HPDE6-E6E7 (cell line): ENCODE measurements around the gene PDS5A.
"Not testable (repeated sequence)": the region's sequence is repeated elsewhere in the genome, so short reads cannot be mapped to it uniquely, and the experiment has no call there.

Experiments
- DNase-seq: peaks from one replicate; pipeline ENCODE4 v3.0.0; 2011; ENCODE audit warnings: missing footprints; ENCODE audit errors: extremely low spot score

Gene PDS5A

DNA sequence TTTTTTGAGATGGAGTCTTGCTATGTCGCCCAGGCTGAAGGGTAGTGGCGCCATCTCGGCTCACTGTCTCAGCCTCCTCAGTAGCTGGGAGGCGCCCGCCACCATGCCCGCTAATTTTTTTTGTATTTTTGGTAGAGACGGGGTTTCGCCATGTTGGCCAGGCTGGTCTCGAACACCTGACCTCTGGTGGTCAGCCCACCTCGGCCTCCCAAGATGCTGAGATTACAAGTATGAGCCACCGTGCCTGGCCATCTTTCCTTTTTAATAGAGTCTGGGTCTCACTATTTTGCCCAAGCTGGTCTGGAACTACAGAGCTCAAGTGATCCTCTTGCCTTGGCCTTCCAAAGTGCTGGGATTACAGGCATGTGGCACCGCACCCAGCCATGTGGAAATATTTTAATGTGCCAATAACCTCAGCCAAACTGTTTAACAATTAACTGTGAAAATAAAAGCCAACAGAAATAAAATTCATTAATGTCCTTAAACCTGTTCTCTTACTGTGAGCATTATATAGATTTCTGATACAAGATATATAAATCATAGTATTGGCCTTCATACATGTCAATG, 16.3 kb downstream of the PDS5A start:
- no peak for DNase-seq

GRCh38 chr4:39950861-39951481, 26.7 kb downstream of the PDS5A start:
- no peak for DNase-seq

DNA sequence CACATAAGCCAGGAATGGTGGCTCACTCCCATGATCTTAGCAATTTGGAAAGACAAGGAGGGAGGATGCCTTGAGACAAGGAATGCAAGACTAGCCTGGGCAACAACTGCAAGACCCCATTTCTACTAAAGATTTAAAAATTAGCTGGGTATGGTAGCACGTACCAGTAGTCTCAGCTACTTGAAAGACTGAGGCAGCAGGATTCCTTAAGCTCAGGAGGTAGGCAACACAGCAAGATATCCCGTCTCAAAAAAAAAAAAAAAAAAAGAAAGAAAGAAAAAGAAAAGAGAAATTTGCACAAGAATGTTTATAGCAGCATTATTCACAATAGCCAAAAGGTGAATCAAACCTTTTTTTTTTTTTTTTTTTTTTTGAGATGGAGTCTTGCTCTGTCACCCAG, 29.7 kb downstream of the PDS5A start:
- no peak for DNase-seq

- no peak for DNase-seq
Observed at GRCh38 chr4:39947417-39947816, 30.3 kb downstream of the PDS5A start.

DNA sequence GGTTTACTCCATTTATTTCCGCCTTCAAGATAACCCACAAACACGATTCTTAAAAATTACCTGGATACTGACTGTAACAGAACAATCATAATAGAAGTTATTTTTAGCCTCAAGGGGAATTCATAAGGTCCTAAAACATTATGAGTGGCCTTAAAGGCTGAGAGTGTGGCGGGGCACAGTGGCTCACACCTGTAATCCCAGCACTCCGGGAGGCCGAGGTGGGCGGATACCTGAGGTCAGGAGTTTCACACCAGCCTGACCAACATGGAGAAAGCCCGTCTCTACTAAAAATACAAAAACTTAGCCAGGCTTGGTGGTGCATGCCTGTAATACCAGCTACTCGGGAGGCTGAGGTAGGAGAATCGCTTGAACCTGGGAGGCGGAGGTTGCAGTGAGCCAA, 33.5 kb downstream of the PDS5A start:
- DNase-seq = not testable (repeated sequence)

DNA sequence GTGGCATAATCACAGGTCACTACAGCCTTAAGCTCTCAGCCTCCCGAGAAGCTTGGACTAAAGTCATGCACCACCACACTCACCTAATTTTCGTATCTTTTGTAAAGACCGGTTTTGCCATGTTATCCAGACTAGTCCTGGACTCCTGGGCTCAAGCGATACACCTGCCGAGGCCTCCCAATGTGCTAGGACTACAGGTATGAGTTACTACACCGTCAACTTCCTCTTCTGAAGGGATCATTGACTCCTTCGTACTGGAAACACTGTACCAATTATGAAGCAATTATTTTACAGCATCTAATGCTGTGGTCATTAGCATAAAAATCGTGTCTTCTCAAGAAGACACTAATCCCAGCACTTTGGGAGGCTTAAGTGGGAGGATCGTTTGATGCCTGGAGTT, 35.2 kb downstream of the PDS5A start:
- no peak for DNase-seq

DNA sequence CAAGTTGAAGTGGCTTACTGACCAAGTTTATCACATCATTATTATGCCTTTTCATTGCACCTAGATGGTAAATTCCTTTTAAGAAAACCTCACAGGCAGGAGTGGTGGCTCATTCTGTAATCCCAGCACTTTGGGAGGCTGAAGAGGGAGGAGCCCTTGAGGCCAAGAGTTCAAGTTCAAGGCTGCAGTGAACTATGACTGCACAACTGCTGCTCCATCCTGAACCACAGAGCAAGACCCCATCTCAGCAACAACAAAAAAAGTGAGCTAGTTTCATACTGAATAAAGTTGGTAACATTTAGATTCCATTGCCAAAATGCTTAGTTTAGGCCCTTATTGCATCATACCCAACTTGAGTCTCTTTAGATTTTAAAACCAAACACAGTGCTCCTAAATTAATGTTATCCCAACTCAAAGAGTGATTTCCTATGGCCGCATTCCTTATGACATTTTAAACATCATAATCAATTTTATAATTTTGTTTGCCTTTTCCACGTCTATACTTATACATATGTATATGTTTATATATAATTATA, 36.0 kb downstream of the PDS5A start:
- DNase-seq = no peak

DNA sequence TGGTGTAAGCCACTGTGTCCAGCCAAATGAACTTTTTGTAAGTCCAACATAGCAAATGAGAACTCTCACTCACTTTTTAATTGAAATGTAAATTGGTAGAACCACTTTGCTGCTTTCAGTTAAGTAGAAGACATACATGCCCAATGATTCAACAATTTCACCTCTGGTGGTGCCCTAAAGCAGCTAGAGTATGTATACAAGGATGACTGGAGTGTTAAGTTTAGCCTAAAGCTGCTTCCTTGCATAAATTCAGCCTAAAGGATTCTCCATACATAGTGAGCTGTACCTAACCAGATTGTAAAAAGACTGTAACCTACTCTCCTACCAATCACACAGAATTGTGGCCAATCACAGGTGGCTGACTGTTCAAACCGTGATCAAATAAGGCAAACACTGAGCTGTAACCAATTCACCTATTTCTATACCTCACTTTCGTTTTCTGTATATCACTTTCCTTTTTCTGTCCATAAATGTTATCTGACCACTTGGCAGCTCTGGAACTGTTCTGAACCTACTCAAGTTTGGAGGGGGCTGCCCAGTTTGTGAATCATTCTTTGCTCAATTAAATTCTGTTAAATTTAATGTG, 39.9 kb downstream of the PDS5A start:
- DNase-seq = no peak

DNA sequence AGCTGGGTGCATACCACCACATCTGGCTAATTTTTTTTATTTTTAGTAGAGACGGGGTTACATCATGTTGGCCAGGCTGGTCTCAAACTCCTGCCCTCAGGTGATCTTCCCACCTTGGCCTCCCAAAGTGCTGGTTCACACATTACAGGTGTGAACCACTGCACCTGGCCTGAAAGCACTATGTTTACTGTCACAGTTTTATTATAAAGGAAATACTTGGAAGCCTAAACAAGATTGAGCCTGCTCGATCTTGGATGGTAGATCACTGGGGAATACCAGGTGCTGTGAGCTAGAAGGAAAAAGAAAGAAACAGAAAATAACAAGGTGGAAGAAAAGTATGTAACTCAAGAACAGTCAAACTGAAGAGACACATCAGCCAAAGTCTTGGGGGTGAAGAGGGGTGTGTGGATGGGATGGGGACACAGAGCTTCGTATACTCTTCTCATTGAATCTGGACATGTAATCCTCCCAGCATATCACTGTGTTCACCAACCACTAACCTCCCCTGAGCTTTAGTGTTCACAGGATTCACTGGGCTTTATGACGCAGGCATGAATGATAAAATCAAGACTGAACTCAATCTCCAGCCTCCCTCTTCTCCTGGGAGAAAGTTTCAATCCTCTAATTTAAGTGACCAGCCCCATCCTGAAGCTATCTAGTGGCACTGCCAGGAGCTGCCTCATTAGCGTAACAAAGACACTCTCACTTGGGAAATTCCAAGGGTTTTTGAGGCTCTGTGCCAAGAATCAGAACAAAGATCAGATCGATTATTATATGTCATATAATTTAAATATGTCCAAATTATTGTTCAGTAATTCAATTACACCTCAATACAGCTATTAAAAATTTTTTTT, 40.9 kb downstream of the PDS5A start:
- DNase-seq = peak; percentile 1

- DNase-seq = no peak
Observed at GRCh38 chr4:39933671-39934590, 43.8 kb downstream of the PDS5A start.

GRCh38 chr4:39932776-39933402, 44.8 kb downstream of the PDS5A start:
- DNase-seq = no peak

DNA sequence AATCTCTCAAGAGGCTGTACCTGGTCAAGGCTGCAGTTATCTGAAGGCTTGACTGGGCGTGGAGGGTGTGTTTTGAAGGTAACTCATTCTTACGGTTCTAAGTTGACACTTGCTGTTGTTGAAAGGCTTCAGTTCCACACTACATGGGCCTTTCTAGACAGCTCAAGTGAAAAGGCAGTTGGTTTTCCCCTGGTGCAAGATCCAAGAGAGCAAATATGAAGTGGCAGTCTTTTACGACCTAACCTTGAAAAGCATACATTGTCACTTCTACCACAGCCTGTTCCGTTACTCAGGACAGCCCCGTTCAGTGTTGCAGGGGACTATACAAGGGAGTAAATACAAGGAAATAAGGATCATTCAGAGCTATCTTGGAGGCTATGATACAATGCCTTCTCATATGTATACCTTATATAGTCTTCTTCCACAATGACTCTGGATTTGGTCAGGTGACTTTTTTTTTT, 46.2 kb downstream of the PDS5A start:
- no peak for DNase-seq

DNA sequence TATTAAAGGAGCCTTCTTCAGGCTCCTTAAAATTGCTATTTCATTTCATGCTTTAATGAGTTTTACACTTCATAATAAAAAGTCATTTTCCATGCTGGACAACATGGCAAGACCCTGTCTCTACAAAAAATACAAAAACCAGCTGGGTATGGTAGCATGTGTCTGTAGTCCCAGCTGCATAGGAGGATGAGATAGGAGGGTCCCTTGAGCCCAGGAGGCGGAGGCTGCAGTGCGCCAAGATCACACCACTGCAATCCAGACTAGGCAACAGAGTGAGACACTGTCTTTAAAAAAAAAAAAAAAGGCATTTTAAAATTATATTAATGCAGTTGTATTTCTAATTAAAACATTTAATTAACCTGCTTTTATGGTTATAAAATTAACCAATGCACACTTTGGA, 49.2 kb downstream of the PDS5A start:
- no peak for DNase-seq

DNA sequence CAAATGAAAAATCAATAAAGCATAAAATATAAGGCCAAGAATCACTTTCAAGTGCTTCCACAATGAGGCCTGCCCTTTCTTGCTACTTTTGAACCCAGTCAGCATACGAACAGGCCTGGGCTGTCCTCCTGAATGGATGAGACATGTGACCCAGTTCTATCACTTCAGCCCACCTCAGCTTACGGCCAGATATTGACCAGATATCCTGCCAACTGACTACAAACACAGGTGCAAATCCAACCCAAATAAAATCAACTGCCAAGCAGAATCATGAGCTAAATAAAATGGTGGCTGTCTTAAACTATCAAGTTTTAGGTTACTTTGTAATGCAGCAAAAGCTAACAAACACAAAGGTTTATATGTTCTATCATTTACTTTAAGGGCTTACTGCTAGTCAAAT, 53.7 kb downstream of the PDS5A start:
- no peak for DNase-seq

DNA sequence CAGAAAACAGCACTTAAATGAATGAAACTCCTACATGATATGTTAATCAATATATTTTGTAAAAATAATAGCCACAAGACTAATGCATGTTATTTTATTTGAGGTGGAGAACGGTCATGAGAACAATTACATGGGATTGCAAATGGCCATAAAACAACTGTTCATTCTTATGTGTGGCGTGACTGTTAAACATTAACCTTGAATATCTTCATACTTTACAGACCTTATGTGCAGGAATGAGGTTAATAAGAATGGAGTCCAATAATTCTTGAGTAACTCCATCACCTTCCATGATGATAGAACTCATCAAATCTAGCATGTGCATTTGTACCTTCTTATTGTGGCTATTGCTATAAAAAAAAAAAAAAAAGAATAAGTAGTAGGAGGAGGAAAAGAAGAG, 55.3 kb downstream of the PDS5A start:
- DNase-seq = no peak

DNA sequence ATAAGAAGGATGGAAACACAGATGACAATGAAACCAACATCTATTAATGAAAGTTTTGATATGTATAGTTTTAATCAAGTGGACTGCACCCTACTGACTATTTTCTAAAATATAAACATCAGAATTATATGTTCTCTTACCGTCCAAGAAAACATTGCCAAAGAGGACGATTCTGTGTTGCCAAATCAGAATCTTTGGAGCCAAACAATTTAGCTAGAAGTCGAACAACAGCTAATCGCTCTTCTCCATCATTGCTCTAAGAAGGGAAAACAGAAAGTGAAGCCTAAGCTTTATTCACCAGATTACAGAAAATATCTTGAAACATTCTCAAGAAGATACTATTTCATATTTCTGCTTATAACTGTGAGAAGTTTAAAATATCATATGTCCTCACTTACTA, 64.2 kb downstream of the PDS5A start:
- DNase-seq = no peak

GRCh38 chr4:39910064-39910463, 67.6 kb downstream of the PDS5A start:
- DNase-seq = no peak

- DNase-seq = no peak
Observed at GRCh38 chr4:39908284-39908683, 69.4 kb downstream of the PDS5A start.

DNA sequence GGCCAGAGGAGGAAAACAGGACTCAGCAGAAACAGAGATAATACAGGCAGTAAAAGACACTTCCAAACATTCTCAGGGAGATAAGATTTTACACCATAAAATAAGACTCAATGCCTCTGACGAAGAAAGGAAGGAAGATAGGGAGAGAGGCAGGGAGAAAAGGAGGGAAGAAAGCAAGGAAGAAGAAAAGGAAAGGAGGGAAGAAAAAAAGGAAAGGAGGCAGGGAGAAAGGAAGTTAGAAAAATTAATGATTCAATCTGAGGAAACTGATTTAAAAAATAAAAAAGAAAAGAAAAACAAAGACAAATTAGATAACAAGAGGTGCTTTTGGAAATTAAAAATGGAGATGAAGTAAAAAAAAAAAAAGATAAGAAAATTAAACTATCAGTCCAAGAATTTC, 72.1 kb downstream of the PDS5A start:
- no peak for DNase-seq

- DNase-seq = not testable (repeated sequence)
Observed at GRCh38 chr4:39905019-39905418, 72.7 kb downstream of the PDS5A start.

GRCh38 chr4:39900966-39901365, 76.7 kb downstream of the PDS5A start:
- no peak for DNase-seq
